NCI-H146 treated with DMSO at 0.1 percent for 48 hours (cell line): ENCODE data around the gene ZGLP1.

Source experiments
- DNase-seq: peaks from one replicate; lab custom pipeline; 2025; ENCODE audit not compliant: unreplicated experiment; lab: John Stamatoyannopoulos, UW

ZGLP1 gene

DNA sequence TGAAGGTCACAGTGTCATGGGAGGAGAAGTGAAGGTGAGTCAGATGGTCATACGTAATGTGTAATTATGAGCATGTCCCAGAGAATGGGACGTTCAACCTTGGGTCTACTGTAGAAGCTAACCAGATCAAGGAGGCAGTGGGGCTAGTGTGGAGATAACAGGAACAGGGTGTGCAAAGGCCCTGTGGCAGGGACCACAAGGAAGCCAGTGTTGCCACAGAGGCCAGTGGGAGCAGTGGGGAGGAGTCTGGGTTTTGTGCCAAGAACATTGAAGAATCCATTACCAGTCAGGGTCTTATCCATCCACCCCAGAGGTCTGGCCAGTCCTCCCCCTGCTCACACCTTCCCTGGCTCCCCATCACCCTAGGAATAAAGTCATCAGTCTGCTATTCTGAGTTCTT is 54.3 kb downstream of the ZGLP1 start:
- no peak for DNase-seq
